HG03571 (cell line): ENCODE measurements around the gene PGD.
"Not testable (repeated sequence)": the region's sequence is repeated elsewhere in the genome, so short reads cannot be mapped to it uniquely, and the experiment has no call there.

Experiments
- ATAC-seq: cut with Tn5 transposase; IDR thresholded peaks from one replicate; pipeline ENCODE4 v1.9.1; 2021; ENCODE audit not compliant: unreplicated experiment

The PGD gene

DNA sequence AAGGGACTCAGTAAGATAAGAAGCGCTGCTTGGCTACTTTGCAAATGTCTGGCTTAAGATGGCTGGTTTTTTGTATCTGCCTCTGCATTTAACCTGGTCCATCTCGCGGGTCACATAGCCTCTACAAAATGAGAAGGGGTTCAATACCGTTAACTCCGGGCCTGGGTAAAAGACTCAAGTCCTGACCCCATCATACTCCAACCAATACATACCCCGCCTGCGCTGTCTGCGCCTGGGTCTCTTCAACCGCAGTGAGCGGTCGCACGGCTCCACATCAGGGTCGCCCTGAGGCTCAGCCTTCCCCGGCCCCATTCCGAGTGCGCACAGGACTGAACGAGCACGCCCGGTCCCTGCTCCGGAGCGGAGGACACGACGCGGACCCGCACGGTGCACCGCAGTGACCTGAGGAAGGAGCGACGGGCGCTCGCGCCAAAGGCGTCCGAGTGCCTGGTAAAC is 558 bp upstream of the PGD start:
- no peak for ATAC-seq

- no peak for ATAC-seq
Observed at GRCh38 chr1:10399444-10399941, 629 bp downstream of the PGD start.

DNA sequence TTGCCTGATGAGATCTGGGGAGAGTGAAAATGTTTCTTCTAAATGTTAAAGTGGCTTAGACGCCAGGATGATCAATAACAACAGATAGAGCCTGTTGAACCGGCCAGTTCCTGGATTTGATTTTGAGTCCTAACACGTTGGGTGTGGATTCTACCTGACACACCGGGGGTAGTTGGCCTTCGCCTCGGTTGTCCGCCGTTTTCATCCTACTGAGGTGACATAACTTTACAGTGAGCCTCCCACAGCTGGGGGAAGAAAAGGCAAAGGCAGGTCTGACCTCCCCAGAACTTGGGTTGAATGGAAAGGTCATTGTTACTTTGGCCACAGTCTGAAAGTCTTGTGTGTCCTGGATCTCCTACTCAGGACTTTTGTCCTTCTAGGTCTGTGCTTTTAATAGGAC is 1.1 kb downstream of the PGD start:
- no peak for ATAC-seq

DNA sequence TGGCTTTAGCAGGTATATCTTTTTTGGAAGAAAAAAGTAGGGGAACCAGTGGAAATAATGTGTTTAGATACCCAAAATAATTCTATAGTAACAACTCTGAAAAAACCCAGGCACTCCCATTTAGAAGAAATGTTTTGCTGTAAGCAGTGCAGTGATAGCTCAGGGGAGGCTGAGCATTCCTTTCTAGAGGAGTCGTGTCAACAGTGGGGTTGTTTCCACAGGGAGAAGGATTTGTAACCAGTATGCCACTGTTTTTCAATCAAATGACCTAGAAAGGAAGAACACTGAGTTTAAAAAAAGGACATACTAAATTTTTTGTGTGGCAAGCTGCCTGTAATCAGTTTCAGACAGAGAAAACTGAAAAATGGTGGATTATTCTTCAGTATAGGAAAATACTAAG is 2.4 kb downstream of the PGD start:
- no peak for ATAC-seq

DNA sequence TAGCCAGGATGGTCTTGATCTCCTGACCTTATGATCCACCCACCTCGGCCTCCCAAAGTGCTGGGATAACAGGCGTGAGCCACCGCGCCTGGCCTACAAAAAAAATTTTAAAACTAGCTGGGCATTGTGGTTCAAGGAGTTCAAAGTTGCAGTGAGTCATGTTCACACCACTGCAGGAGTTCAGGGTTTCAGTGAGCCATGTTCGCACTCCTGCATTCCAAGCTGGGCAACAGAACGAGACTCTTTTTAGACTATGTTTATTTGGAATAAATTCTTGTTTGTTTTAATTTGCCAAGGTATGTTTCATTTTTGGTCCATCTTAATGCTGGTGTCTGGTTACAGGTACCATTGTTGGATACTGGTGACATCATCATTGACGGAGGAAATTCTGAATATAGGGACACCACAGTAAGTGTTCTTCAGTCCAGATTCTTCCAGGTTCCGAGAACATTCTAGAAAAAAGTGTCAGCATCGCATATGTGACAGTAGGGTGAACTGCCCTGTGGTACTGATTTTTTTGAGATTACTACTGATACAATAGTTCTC is 3.9 kb downstream of the PGD start:
- no peak for ATAC-seq

DNA sequence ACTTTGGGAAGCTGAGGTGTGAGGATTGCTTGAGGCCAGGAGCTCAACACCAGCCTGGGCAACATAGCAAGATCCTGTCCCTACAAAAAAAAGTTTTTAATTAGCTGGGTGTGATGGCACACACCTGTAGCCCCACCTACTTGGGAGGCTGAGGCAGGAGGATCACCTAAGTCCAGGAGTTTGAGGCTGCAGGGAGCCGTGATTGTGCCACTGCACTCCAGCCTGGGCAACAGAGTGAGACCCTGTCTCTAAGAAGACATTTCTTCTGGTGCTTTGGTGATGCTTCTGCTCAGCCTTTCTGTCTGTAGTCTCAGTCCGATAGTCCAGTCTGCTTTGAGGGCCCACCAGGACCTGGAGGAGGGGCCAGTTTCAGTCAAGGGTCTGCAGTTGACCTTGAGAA is 8.3 kb downstream of the PGD start:
- no peak for ATAC-seq

DNA sequence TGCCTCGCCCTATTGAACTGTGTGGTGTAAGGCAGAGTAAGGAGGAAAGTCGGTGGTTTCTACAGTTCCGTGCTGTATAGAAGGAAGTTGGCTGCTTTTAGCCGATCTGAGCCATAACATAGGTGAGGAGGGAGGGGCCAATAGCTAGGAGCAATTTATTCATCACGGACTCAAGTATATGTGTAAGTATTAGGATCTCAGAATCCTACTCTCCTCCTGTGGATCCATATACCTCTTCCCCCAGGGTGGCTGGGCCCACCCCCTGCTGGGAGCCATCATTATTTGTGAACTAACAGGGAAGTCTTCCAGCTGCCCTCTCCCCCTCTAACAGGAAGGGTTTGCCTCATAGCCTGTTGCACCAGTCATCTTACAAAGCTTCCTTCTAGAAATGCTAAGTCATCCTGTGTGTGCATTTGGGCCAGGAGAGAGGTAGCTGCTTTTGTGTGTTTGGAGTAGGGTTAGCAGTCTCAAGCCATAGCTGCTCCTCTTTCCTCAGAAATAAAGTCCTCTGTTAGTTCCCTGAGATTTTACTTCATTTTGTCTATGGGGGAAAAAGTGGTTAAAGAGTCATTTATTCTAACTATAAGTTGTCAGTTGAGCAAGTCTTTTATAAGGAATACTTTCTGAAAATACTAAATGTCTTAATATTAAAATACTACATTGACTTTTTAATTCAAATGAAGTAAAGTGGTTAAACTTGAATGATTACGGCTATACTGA is 16.5 kb downstream of the PGD start:
- ATAC-seq, result no peak

GRCh38 chr1:10415967-10416366 is 17.1 kb downstream of the PGD start:
- ATAC-seq, result not testable (repeated sequence)

DNA sequence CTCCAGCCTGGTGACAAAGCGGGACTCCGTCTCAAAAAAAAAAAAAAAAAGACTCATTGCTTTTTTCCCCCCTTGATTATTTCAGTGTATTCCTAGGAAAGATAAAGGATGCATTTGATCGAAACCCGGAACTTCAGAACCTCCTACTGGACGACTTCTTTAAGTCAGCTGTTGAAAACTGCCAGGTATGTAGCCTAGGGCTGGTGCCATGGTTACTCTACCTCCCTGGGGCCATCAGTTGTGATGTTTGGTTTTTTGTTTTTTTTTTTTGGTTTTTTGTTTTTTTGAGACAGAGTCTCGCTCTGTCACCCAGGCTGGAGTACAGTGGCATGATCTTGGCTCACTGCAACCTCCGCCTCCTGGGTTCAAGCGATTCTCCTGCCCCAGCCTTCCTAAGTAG is 19.9 kb downstream of the PGD start:
- not testable (repeated sequence) for ATAC-seq

DNA sequence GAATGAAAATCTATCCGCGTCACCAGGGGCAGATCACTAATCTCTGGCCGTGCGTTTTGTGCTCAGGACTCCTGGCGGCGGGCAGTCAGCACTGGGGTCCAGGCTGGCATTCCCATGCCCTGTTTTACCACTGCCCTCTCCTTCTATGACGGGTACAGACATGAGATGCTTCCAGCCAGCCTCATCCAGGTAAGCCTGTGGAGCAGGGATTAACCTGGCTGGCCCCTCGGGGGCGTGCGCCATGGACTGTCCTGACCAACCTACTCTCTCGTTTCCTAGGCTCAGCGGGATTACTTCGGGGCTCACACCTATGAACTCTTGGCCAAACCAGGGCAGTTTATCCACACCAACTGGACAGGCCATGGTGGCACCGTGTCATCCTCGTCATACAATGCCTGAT is 20.5 kb downstream of the PGD start:
- ATAC-seq, result no peak

GRCh38 chr1:10421637-10422036 is 22.8 kb downstream of the PGD start:
- ATAC-seq, result no peak

DNA sequence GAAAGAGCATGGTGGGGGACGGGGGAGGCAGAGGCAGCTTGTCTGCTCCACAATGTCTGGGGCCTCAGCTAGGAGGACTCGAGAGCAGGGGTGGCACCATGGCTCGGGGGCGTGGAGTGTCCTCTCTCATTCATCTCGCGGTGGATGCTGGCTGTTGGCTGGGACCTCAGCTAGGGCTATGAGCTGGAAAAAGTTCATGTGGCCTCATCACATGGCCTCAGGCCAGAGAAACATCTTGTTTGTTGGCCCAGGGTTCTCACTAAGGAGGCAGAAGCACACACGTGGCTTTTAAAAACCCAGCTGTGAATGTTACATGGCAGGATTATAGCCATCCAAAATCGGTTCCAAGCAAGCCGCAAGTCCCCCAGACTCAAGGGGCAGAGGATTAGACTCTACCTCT is 25.2 kb downstream of the PGD start:
- ATAC-seq, result no peak

DNA sequence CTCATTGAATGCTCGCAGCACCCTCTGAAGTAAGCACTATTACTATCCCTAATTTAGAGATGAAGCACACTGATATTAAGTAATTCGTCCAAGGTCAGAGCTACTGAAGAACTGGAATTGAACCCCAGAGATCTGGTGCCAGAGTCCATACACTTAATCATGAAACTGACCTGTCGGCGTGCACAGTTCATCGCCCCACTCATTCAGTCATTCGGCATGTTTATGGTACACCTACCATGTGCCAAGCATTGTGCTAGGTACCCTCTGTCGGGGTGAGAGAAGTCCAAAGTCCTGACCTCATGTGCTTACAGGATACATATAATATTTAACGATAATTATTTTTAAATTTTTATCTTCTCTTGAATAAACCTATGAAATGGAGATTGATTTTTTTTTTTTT is 25.8 kb downstream of the PGD start:
- ATAC-seq, result no peak

- not testable (repeated sequence) for ATAC-seq
Observed at GRCh38 chr1:10425826-10426534, 27.1 kb downstream of the PGD start.

GRCh38 chr1:10426535-10426848 is 27.6 kb downstream of the PGD start:
- ATAC-seq, result not testable (repeated sequence)

GRCh38 chr1:10428984-10429383 is 30.1 kb downstream of the PGD start:
- no peak for ATAC-seq

GRCh38 chr1:10429868-10430215 is 31.0 kb downstream of the PGD start:
- no peak for ATAC-seq

DNA sequence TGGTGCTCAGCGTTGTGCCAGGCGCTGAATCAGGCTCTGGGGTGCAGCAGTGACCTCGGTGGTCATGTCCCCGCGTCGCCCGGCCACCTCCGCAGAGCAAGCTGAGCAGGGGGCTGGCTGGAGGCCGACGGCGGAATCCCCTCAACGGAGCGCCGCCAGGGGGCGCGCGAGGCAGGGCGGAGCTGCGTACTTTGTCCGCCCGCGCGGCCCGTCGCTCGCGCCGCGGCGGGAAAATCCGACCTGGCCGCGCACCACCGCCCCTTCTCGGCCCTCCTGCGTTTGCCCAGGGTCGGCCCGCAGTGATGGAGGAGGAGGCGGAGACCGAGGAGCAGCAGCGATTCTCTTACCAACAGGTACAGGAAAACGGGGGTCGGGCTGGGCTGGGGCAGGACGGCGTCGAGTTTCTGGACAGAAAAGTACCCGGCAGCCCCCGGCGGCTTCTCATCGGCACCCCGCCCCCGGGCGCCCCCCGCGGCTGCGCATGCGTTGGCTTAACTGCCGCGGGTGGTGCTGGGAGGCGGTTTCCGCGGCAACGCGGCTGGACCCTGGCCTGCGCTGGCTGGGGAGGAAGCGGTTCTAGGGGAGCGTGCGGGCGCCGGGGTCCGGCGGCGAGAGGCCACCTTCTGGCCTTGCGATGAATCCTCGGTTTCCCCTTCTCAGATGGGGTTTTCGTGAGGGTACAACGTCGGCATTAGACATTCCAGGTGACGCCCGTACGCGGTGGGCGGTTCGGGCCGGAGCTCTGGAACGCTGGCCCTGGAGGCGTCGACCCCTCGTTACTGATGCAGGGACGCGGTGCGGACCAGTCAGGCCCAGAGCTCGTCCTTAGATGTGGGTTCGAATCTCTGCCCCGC is 31.6 kb downstream of the PGD start, which contains the start of gene CENPS:
CENPS (plus strand) TSS at position 218 of the 854 bp plus-strand sequence; CDS start at position 303, 85 bp downstream.
- ATAC-seq, result peak; percentile 66

DNA sequence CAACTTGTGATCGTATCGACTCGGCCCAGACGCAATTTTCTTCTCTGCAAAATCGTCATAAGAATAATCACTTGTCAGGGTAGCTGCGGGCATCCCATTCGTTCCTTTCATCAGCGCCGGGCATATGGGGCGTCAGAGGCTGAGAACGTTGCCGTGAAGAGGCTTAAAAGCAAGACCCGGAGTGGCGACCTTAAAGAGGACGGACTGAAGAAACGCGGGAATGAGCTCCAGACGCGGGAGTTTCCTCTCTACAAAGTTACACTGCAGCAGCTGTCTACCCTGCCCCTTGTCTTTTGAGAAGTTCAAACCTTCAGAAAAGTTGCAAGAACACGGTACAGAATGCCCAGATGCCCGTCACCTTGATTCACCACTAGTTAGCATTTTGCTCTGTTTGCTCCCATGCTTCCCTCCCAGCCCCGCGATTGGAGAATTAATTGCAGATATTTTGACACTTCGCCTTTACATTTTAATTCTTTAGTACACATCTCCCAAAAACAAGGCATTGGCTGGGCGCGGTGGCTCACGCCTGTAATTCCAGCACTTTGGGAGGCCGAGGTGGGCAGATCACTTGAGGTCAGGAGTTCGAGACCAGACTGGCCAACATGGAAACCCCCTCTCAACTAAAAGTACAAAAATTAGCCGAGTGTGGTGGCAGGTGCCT is 32.3 kb downstream of the PGD start:
- ATAC-seq, result peak; percentile 1

GRCh38 chr1:10432910-10433700 is 34.2 kb downstream of the PGD start:
- ATAC-seq, result no peak
